ENCODE data around the gene UBN1.

Gene UBN1

DNA sequence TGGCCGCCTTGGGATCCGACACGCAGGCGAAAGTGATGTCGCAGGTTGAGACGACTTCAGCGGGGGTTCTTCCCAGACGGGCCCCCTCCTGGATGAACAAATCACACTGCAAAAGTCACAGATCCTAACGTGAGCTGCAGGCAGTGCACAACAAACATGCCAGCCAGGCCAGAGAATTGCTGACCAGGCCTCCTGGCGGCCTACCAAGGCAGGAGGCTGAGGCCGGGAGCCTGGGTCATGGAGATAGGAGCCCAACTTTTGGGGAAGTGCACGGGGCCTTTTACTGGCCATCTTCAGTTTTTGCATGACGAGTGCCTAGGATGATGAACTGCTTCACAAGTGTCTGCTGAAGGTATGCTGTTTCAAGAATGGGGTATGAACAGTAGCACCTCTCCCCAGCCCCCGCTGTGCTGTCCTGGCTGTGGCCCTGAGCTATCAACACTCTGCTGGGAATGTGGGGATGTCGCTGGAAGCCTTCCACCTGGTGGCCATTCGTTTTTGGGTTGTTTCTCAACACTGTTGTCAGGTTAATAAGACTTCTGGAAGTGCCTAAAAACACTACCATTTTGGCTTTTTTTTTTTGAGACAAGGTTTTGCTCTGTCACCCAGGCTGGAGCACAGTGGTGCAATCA is 32.6 kb upstream of the UBN1 start:
- FAIRE-seq = no peak

DNA sequence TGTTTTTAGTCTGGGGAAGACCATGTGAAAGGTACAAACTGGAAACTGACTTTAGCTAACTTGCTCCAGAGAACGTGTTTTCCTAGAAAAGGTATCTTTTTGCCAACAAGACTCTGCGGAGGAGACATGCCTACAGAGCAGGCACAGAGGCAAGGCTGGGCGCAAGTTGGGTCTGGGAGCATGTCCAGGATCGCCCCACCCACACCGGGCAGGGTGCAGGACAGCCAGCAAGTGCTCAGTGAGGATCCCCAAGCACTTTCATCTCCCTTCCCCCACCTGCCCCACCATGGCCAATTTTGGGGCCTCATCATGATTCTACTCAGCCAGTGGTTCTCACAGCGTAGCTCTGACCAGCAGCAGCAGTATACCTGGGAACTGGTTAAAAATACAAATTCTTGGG is 26.6 kb upstream of the UBN1 start:
- no peak for FAIRE-seq

DNA sequence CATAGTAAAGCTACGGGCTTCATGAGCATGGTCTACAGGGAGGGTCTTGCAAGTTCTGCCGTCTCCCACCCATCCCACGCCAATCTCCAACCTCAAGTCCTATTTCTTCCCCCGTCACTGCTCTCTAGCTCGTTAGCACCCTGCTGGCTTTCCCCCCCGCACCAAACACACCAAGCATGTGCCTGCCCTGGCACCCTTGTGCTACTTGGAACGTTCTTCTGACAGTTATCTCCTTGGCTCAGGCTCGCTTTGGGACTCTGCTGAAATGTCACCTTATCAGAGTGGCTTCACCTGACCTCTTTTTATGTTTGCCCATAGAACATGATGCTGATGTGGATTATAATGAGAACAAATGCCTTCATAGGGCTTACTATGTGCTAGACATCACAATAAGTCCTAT is 22.1 kb upstream of the UBN1 start:
- FAIRE-seq = no peak

DNA sequence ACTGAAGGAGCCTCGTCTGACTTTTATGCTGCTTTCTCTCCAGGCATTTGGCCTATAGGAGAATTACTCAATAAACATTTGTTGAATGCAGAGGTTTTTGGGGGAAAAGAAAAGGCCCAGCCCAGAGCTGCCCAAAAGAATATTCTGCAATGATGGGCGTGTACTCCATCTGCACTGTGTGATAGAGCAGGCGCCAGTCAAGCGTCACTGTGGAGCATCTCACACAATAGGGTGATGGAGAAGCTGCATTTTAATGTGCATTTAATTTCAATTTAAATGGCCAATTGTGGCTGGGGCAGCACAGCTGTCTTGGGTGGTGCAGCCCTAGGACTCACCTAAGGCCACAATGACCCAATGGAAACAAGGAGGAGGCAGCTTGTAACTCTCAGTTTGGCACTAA is 20.8 kb upstream of the UBN1 start:
- FAIRE-seq = no peak

DNA sequence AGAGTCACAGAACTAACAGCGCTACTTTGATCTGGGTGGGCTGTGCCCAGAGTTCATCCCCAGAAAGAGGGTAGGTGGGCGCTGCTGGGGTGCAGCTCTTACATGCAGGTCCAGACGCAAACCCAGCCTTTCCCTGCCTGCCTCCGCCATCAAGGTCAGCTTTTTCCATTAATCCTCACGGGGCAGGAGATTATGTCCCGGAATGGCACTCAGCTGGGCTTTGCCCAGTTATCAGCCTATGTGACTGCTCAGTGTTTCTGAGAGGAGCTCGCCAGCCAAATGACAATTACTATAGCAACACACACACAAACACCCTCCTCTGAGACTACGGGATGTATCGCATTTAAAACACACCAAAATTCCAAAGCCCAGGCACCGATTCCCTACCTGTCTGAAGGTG is 20.3 kb upstream of the UBN1 start:
- no peak for FAIRE-seq

DNA sequence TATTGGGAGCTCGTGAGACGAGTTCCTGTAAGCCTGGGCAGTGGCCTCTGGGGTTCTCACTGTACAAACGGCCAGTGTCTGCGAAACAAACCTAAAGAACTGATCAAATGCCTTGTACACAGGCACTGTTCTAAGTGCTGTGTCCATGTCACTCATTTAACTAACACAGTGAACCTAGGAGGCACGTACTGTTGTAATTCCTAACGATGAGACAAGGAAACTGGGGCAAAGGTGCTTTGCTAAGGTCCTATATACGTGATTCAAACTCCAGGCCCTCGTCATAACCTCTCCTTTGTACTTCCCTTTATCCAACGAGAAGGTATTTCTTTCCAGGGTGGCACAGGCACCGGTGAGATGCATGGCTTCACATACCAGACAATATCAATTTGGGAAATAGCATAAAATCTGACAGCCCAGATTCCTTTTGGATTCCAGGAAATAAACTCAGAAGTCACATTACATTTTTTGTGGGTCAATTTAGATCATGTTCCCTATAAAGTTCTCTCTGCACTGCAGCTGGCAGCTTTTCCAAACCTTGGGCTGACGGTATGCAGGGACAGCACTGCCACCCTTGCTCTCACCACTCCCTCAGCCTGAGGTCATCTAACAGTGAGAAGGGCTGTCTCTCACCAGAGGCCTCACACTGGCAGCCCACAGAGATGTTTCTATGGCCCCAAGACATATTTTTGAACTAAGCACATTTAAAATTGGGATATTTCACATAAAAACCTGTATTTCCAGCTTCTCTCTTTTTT is 18.5 kb upstream of the UBN1 start:
- FAIRE-seq = no peak

DNA sequence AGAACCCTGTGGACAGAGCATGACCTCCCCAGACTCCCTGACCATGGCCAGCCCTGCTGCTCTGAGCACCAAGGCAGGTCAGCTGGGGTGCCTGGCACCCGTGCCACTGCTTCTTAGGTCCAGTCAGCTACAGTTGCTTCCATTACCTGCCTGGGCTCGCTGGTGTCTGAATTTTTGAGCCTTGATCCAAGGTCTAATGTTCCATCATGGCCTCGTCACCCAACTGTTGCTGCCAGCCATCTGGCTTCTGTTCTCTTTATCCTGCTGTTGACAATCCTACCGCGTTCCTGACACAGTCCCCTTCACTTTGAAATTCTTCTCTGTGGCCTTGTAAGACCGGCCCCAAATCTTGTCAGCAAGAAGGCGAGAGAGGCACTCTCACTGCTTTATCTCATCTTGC is 16.9 kb upstream of the UBN1 start:
- no peak for FAIRE-seq

DNA sequence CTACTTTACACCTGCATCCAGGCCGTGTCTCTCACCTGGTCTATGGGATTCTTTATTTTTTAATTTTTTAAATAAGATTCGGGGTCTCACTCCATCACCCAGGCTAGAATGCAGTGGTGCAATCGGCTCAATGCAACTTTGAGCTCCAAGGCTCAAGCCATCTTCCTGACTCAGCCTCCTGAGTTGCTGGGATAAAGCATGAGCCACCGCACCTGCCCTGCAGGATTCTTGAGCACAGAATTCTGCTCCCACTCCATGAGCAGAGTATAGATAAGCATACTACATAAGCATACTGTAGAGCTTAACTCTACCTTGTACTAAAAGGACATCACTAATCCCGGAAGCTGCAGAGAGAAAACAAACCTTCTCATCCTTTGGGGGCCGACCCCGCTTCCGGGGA is 15.7 kb upstream of the UBN1 start:
- no peak for FAIRE-seq

DNA sequence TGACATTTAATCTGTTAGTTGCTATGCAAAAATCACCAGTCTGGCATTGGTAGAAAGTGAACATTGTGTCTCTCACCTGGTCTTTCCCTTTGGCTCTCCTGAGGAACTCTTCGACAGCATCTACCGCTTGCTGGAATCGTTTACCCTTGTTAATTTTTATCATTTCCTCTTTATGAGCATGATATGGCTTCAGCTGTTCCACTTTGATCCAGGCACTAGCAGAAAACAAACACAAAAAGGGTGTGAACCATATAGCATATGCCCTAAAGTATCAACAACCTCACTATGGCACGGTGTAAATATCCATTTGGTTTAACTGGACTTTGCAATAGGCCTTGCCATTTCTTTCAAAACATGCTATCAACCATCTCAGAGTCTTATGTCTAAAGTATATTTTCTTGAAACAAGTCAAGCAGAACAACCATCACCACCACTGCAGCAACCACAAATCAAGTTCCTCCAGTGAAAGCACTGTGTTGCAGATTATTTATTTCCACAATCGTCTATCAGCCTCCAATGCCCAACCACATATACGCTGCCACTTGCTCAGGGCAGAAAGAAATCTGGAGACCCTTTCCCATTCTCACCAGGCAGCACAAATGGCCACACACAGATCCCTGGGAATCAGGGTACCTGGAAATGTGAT is 14.5 kb upstream of the UBN1 start:
- FAIRE-seq = no peak

DNA sequence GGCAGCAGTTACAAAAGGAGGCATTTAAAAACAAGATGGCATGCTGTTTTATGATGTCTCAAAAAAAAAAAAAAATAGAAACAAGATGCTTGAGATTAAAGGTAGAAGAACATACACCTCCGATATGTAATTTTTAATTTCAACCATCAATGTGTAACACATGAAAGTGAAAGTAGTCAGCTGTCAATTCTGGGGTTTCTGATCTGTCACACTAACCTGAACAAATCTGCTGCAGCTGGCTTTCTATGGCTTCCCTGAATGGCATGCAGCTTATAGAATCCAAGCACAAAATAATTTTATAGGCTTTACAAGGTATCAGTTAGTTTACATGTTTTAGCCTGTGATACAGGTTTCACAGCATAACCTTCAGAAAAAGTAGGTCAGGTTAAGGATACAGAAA is 13.7 kb upstream of the UBN1 start:
- FAIRE-seq = no peak

DNA sequence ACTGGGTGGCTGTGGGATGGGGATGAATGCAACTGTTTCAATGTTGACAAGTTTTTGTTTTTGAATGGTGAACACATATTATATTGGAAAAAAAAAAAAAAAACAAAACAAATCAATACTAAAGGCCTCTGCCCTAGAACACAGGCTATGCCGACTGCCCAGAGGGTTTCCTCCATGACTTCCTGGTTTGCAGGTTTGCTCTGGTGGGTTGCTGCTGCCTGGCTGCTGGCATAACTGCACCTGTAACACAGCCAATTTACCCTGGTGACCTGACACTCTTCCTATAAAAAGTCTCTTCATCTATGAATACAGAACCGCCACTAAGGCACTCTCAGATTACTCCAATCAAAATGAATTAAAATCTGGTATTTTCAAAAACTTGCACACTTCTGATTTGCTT is 10.6 kb upstream of the UBN1 start:
- no peak for FAIRE-seq

DNA sequence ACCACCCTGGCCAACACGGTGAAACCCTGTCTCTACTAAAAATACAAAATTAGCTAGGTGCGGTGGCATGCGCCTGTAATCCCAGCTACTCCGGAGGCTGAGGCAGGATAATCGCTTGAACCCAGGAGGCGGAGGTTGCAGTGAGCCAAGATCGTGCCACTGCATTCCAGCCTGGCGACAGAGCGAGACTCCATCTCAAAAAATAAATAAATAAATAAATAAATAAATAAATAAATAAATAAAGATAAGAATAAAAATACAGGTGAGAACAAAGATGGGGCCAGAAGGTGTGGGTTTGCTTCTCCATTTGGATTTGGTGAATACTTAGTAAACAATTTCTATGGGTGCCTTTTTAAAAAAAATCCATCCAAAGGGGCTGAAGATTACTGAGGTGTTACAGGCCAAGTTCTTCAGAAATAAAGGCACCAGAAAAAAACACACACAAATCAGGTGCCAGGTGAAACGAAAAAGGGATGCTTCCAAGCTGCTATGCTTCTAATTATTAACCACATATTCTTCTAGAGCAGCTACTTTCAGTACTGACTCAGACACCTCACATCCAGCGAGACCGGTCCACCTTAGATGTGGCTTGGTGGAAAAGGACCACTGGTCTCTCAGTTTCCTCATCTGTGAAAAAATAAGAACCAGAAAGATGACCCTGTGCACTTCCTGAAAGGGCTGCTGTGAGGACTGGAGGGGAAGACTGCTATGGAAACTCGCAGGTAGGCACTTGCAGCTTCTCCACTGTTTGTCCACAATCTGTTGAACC is 9.4 kb upstream of the UBN1 start:
- no peak for FAIRE-seq

DNA sequence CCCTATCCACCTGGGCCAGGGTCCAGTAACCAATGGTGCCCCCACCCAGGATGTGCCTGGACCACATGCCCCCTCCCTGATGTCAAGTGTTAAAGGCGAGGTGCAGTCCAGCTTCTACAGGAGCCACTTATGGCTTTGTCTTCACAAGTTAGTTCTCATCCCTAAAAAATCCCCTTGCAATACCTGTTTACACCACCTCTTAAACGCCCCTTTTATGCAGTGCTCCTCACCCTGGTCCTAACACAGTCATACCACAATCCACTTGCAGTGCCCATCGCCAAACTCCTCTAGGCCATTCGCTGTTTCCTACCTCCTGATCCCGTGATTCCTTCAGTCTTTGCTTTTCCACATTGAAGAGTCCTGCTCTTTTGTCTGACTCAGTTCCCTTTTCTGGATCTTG is 7.3 kb upstream of the UBN1 start:
- no peak for FAIRE-seq

DNA sequence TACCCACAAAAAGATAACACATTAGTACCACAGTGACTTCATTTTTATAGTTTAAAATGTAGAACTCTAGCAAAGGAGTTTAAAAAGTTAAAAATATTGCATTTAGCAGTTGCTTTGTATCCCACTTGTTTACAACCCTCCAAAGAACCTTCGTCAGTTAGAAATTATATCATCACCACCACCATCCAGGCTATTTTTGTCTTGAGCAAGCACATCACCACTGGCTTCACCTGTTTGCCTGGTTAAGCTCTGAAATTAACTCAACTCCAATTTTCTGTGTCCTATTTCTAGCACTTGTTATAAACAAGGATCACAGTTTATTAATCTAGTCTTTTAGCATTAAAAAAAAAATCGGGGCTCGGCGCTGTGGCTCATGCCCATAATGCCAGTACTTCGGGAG is 6.3 kb upstream of the UBN1 start:
- no peak for FAIRE-seq

DNA sequence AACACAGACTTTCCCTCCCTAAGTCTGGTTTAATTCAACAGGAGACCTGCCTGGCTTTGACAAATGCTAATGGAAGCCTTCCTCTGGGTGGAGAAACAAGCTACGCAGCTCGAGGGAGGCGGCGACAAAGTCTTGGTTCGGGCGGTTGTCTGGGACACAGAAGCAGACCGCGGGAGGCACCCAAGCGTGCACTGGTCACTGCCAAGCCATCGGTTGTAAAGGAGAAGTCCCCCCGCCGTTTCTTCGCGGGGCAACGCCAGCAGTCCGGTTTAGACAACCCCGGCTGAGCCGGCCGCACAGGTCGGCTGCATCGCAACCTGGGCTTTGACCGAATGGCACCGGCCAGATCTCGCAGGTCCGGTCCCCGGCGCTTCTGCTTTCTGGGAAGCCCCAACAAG is 779 bp upstream of the UBN1 start:
- no peak for FAIRE-seq

DNA sequence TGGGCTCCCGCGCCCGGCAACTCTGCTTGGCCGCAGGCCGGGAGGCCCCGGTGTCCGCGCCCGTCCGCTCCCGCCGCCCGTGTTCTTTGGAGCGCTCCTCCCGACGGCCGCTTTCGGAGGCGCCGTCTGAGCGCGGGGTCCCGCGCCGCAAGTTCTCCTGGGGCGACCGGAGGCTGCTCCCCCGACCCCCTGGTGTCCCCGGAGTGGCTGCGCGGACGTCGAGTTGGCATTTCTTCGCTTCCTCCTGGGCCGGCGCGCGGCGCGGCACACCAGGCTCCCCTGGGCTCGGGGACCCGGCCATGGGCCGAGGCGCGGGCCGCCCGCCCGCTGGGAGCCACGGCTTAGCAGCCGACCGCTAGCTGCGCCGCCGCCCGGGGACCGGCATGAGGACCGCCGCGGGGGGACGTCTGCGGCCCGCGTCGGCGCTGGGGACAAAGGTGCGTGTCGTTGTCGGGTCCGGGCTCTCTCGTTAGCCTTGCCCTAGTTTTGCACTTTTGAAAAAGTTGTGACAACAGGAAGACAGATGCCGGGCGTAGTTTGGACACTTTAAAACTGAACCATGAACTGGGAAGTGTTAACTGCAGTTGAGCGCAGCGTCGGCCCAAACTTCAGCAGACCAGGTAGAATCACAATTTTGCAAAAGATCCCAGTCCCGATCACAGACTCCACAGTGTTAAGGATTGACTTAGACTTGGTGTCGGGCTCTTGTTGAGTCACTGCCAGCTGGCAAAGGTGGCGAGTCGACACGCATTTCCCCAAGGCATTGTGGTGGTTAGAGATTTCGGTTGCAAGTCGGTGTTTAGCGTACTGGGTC is 700 bp downstream of the UBN1 start:
- FAIRE-seq = no peak

DNA sequence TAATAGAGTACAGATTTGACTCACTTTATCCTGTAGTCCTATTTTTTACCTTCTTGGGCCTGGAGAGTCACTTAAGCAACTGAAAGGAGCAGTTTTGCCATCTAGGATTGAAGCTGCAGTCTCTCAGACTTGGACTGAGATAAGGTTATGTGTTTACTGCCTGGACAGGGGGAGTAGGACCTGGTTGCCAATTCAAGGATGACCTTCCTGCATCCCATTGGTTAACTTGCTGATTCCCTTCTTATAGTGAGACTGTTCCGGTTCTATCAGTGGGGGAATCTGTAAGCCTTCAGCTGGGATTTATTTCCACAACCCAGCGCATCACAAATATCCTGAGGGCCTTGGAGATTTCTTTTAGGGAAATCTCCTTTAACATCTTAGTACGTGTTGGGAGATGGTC is 2.9 kb downstream of the UBN1 start:
- FAIRE-seq = no peak

DNA sequence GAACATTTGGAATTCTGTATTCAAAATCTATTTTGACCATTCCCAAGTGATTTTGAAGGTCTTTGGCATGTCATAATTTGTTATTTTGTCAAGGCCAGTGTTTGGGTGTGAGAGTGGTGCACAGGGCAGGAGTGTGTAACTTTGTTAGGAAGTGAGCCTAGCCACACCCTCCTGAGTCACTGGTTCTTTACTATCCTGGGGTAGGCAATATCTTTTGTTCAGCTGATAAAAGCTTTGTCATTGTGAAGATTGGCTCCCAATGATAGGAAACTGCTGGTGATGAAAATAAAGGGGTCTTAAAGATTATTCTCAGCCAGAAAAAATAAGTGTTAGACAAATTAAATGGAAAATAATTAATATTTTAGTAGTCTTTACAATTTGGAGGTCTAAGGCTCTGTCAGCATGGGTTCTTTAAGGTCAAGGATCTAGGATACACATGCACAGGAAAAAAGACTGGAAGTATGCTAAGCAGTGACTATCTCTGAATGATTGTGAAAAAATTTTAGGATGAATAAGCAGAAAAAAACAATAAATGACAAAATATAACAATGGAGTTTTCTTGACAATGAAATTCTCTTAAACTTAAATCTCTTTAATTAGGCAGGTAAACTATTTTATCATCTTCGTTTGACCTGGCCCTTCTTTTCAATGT is 5.1 kb downstream of the UBN1 start:
- no peak for FAIRE-seq

DNA sequence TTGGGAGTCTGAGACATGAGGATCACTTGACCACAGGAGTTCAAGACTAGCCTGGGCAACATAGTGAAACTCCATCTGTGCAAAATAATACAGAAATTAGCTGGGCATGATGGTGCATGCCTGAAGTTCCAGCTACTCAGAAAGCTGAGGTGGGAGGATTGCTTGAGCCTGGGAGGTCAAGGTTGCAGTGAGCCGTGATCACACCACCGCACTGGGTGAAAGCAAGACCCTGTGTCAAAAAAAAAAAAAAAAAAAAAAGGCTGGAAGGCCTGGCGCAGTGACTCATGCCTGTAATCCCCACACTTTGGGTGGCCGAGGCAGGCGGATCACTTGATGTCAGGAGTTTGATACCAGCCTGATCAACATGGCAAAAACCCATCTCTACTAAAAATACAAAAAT is 8.1 kb downstream of the UBN1 start:
- FAIRE-seq = no peak

DNA sequence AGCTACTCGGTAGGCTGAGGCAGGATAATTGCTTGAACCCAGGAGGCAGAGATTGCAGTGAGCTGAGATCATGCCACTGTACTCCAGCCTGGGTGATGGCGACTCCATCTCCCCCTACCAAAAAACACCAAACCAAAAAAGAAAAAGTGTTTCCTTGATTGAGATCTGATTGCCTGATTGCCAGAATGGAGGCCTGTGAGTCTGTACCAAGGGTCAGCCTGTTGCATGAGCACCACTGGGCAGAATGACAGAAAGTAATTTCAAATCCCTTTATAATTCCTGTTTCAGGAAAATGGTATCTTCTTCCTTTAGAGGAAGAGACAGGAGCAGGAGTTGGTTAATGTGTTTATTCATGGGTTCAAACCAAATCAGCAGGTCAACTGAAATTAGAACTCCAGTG is 8.5 kb downstream of the UBN1 start:
- no peak for FAIRE-seq

DNA sequence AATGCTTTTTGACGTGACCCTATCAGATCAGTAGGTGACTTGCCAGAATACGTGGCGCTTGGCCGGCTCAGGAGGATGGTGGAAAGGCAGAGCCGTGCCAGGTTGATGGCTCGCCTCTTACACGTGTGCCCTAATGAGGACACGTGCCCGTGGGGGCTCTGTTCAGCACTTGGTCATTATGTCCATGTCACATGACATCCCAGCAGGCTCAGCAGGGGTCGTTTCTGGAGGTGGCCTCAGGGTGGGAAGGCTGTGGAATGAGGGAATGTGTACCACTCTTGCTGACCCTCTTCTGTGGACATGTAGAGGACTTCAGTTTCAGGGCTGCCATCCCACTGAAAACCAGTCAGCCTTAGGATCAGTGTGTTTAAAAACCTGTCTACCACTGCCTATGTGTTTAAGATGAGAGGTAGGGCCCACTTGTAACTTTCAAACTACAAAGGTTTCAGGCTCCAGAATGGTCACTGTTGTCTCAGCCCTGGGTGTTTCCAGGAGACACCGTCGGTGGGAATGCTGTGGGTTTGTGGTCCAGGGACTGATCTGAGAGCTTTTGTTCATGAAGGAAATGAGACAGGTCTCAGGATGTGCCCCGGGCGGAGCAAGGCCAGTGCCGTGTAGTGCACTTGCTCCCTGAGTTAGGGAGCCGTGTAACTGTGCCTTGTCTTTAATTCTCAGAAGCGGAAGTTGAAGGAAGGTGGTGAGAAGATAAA is 12.1 kb downstream of the UBN1 start:
- FAIRE-seq = no peak

DNA sequence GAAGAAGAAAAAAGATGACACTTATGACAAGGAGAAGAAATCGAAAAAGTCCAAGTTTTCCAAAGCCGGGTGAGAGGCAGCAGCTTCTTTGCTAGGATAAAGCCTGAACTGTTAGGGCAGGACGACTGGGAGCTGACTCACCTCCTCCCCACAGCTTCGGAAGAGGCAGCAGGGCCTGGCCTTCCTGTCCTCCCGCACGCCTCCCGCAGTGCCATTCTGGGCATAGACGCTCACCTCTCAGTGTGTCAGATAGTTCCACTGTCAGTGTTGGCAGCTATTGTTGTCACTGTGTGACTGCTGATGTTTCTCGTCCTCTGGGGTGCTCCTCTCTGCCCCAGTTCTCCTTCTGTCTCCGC is 12.6 kb downstream of the UBN1 start:
- FAIRE-seq = no peak
